WI38 (cell line): ENCODE results near the gene CD4.

Experiments
- H3K4me3 ChIP-seq: 2 replicates; pipeline ENCODE4 v1.5.1; 2011; ENCODE audit warnings: low read depth, mild to moderate bottlenecking, control low read depth, low read length
- CTCF ChIP-seq: IDR thresholded peaks from 2 replicates; pipeline ENCODE4 v1.5.1; 2012; ENCODE audit warnings: low read depth, mild to moderate bottlenecking, control low read depth, low read length

Gene CD4

GRCh38 chr12:6771091-6771495, 18.2 kb upstream of the CD4 start:
- H3K4me3 ChIP-seq, result no peak overlapping the region
- no peak for TF ChIP-seq CTCF

- no peak for TF ChIP-seq CTCF
- no peak overlapping the region for H3K4me3 ChIP-seq
These were observed 17.6 kb upstream of the CD4 start for GRCh38 chr12:6771509-6772330.

GRCh38 chr12:6772331-6772695, 17.0 kb upstream of the CD4 start, which contains the start of gene LAG3:
LAG3 (plus strand) TSS chr12:6772520; CDS start chr12:6772853, 333 bp downstream.
- TF ChIP-seq CTCF, result no peak
- no peak within 1 kb of the TSS for H3K4me3 ChIP-seq

- H3K4me3 ChIP-seq, result no peak overlapping the region
- no peak for TF ChIP-seq CTCF
These were observed 16.4 kb upstream of the CD4 start for GRCh38 chr12:6772726-6773589.

GRCh38 chr12:6773590-6774351, 15.6 kb upstream of the CD4 start:
- no peak for TF ChIP-seq CTCF
- H3K4me3 ChIP-seq, result no peak overlapping the region

- H3K4me3 ChIP-seq, result no peak overlapping the region
These were observed 14.7 kb upstream of the CD4 start for GRCh38 chr12:6774499-6775062.

More at GRCh38 chr12:6774499-6775062, 14.7 kb upstream of the CD4 start:
- no peak for TF ChIP-seq CTCF
